SK-N-SH (cell line): Measurements from ENCODE around the gene POFUT2. TPM values are rescaled to one million over a fixed set of nuclear protein-coding genes. Genes with fewer than 3 reads are reported as not detected.
A peak's percentile ranks its signal among the peaks of the same experiment; 100 is the strongest.

Experiments used
- CTCF ChIA-PET: fragments of 300-600, 350-600 bp; formaldehyde crosslinking; extraction: SDS; loops from one replicate; lab custom pipeline; 2021; lab: Yijun Ruan, JAX
- POLR2A ChIA-PET: fragments of 350-600 bp; sonication (Branson Sonifier 250); formaldehyde crosslinking; extraction: SDS; loops from one replicate; lab custom pipeline; 2020; ENCODE audit warnings: antibody characterized with exemption, inconsistent platforms; lab: Yijun Ruan, JAX
- DNase-seq: peaks from one replicate; pipeline ENCODE4 v3.0.0; 2012
- H2AFZ ChIP-seq: fragments of 200-600 bp; sonication (generic); 2 replicates; pipeline ENCODE4 v1.8.1; 2016; ENCODE audit warnings: antibody characterized with exemption, mild to moderate bottlenecking, low read depth
- H3F3A ChIP-seq: fragments of 200-600 bp; sonication (generic); replicated peaks from 2 replicates; pipeline ENCODE3; 2016; ENCODE audit warnings: antibody characterized with exemption, mild to moderate bottlenecking; ENCODE audit not compliant: insufficient read depth
- H3K27ac ChIP-seq, 2 experiments: fragments of 200-500 bp in 1 of 2; fragments of 200-600 bp in 1 of 2; sonication (Bioruptor generic) in 1 of 2; sonication (generic), shearing (Covaris generic) in 1 of 2; 2 replicates each; pipeline versions ENCODE4 v1.5.1 to v1.6.1; 2014 to 2016; ENCODE audit warnings: low read depth in 2 of 2, inconsistent platforms in 1 of 2, low read length in 1 of 2, mild to moderate bottlenecking in 1 of 2, mixed read lengths in 1 of 2
- H3K27me3 ChIP-seq: fragments of 200-600 bp; sonication (generic), shearing (Covaris generic); 2 replicates; pipeline ENCODE4 v1.6.1; 2016; ENCODE audit warnings: mixed run types; ENCODE audit not compliant: insufficient read depth
- H3K36me3 ChIP-seq, 2 experiments: fragments of 200-500 bp in 1 of 2; fragments of 200-600 bp in 1 of 2; sonication (Bioruptor generic) in 1 of 2; sonication (generic) in 1 of 2; replicated peaks in 1 of 2; 2 replicates each; pipeline versions ENCODE3 to v1.5.1; 2014 to 2016; ENCODE audit warnings: low read length in 1 of 2, mild to moderate bottlenecking in 1 of 2; ENCODE audit not compliant: insufficient read depth in 2 of 2, control insufficient read depth in 1 of 2
- H3K4me1 ChIP-seq, 2 experiments: fragments of 200-500 bp in 1 of 2; fragments of 200-600 bp in 1 of 2; sonication (Bioruptor generic) in 1 of 2; sonication (generic), shearing (Covaris generic) in 1 of 2; 2 replicates each; pipeline versions ENCODE4 v1.5.1 to v1.6.1; 2014 to 2016; ENCODE audit warnings: low read depth in 1 of 2, low read length in 1 of 2, mixed run types in 1 of 2; ENCODE audit not compliant: insufficient read depth in 2 of 2, control insufficient read depth in 1 of 2
- H3K4me2 ChIP-seq: fragments of 200-600 bp; sonication (generic), shearing (Covaris generic); 2 replicates; pipeline ENCODE4 v1.6.1; 2017; ENCODE audit warnings: mixed run types
- H3K4me3 ChIP-seq, 2 experiments: fragments of 200-500 bp in 1 of 2; fragments of 200-600 bp in 1 of 2; sonication (Bioruptor generic) in 1 of 2; sonication (generic), shearing (Covaris generic) in 1 of 2; 2 replicates each; pipeline versions ENCODE4 v1.5.1 to v1.8.1; 2014 to 2016; ENCODE audit warnings: low read depth in 2 of 2, inconsistent platforms in 1 of 2, low read length in 1 of 2, mild to moderate bottlenecking in 1 of 2, mixed read lengths in 1 of 2, moderate library complexity in 1 of 2
- H3K79me2 ChIP-seq: fragments of 200-600 bp; sonication (generic); 2 replicates; pipeline ENCODE4 v1.8.1; 2017; ENCODE audit warnings: mild to moderate bottlenecking; ENCODE audit not compliant: insufficient read depth
- H3K9ac ChIP-seq: fragments of 200-600 bp; sonication (generic); 2 replicates; pipeline ENCODE4 v1.6.1; 2017; ENCODE audit warnings: mixed run types
- H3K9me2 ChIP-seq: fragments of 200-600 bp; sonication (generic); 2 replicates; pipeline ENCODE4 v1.6.1; 2017; ENCODE audit warnings: mixed run types
- H3K9me3 ChIP-seq: fragments of 200-600 bp; sonication (generic); 2 replicates; pipeline ENCODE4 v1.6.1; 2017; ENCODE audit warnings: mixed run types, mild to moderate bottlenecking, moderate library complexity
- H4K20me1 ChIP-seq: fragments of 200-600 bp; sonication (generic); 2 replicates; pipeline ENCODE4 v1.6.1; 2017; ENCODE audit warnings: mild to moderate bottlenecking, mixed run types; ENCODE audit not compliant: insufficient read depth
- CHD2 ChIP-seq: fragments of 150-350 bp; IDR thresholded peaks from 2 replicates; pipeline ENCODE4 v1.6.1; 2018; ENCODE audit warnings: low read length; ENCODE audit not compliant: partially characterized antibody
- ELF1 ChIP-seq: IDR thresholded peaks from 2 replicates; pipeline ENCODE4 v1.4.0; 2012
- GABPA ChIP-seq: IDR thresholded peaks from 2 replicates; pipeline ENCODE4 v1.4.0; 2012; ENCODE audit warnings: low read depth, mild to moderate bottlenecking
- GATA2 ChIP-seq: sonication (generic); formaldehyde crosslinking; IDR thresholded peaks from 2 replicates; pipeline ENCODE4 v1.5.0; 2020; ENCODE audit warnings: mild to moderate bottlenecking, missing genetic modification reagents
- MXI1 ChIP-seq: IDR thresholded peaks from 2 replicates; pipeline ENCODE4 v1.6.1; 2012; ENCODE audit warnings: mild to moderate bottlenecking, low read depth, low read length, improper control_type of control experiment
- NRF1 ChIP-seq: IDR thresholded peaks from 2 replicates; pipeline ENCODE4 v1.6.1; 2012; ENCODE audit warnings: low read depth, mild to moderate bottlenecking, low read length
- RAD21 ChIP-seq: IDR thresholded peaks from 2 replicates; pipeline ENCODE4 v1.6.1; 2012; ENCODE audit warnings: mild to moderate bottlenecking, low read length
- RXRA ChIP-seq: IDR thresholded peaks from 2 replicates; pipeline ENCODE4 v1.4.0; 2012; ENCODE audit warnings: low read depth, mild to moderate bottlenecking, borderline replicate concordance
- SIN3A ChIP-seq: IDR thresholded peaks from 2 replicates; pipeline ENCODE4 v1.6.1; 2012; ENCODE audit warnings: low read depth, mild to moderate bottlenecking, low read length, moderate library complexity, borderline replicate concordance
- TAF1 ChIP-seq: IDR thresholded peaks from 2 replicates; pipeline ENCODE4 v1.6.1; 2012; ENCODE audit warnings: low read depth, mild to moderate bottlenecking, low read length, moderate library complexity, borderline replicate concordance
- WGBS: methylation state at CpG from one replicate; pipeline ENCODE4 v1.1.6; 2017; ENCODE audit warnings: low lambda C conversion rate; 5-methylcytosine and 5-hydroxymethylcytosine counted together
- polyA plus RNA-seq, 3 experiments: library from polyadenylated mRNA; depleted of rRNA; stranded (reverse); fragments of >200 nt; gene quantifications; 2 replicates each; pipeline ENCODE4 v1.2.3, GENCODE V29; 2012
- TF ChIP-seq, protein P1 (sequence below): fragments of 150-350 bp; IDR thresholded peaks from 2 replicates; pipeline ENCODE4 v1.6.1; 2017; ENCODE audit warnings: antibody characterized with exemption, low read length, low read depth, borderline replicate concordance
- TF ChIP-seq, protein P2 (sequence below): IDR thresholded peaks from 2 replicates; pipeline ENCODE4 v1.6.1; 2012; ENCODE audit warnings: mild to moderate bottlenecking, low read depth, low read length, moderate library complexity

POFUT2 gene
- polyA plus RNA-seq, 1 of the 3 experiments (the other 2 are of a cell fraction), result 53.3 TPM

DNA sequence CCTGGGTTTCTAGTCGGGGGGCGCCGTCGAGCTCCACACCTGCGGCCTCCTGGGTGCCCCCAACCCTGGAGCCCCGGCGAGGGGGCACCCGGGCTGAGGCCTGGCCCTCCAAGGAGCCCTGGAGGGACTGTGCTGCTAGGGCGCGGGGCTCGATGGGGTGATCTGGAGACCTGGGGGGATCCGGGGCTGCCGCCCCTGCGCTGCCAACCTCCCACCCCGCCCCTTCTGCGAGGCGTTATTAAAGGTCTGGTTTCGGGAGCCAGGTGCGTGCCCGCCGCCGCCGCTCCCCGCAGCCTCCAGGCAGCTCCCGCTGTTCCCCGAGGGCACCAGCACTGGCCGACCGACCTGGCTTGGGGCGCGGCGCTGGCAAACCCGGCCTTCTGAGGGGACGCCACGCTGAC, 746 bp upstream of the POFUT2 start:
- no peaks in the 10 kb centered on the region for H3K9me3 ChIP-seq
- no peak overlapping the region for H2AFZ ChIP-seq
- whole genome bisulfite sequencing, result 64% methylated on average over 8 of the region's 34 CpGs
- H4K20me1 ChIP-seq, result peaks cover 34% of the 10 kb centered on the region
- no peaks in the 10 kb centered on the region for H3K27me3 ChIP-seq
- H3K9me2 ChIP-seq, result no peaks in the 10 kb centered on the region
- POLR2A ChIA-PET, result interaction anchor here (0.7 to 1.2 kb wide), 4 partner anchors 31 to 151 kb away, joined by 3 to 4 read pairs (median 4); no protein-coding TSS in a partner anchor
- peak overlapping the region; percentile 47 to 53; a peak in 2 of 4 replicates for H3K27ac ChIP-seq
- TF ChIP-seq RAD21, result no peak
- no peak for TF ChIP-seq NRF1
- TF ChIP-seq TAF1, result no peak
- no peak for TF ChIP-seq RXRA
- TF ChIP-seq, protein P1, sequence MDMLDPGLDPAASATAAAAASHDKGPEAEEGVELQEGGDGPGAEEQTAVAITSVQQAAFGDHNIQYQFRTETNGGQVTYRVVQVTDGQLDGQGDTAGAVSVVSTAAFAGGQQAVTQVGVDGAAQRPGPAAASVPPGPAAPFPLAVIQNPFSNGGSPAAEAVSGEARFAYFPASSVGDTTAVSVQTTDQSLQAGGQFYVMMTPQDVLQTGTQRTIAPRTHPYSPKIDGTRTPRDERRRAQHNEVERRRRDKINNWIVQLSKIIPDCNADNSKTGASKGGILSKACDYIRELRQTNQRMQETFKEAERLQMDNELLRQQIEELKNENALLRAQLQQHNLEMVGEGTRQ, result no peak
- TF ChIP-seq SIN3A, result no peak
- TF ChIP-seq GABPA, result no peak
- no peak for TF ChIP-seq CHD2
- H3K4me1 ChIP-seq, result peaks cover 0 to 34% of the 10 kb centered on the region in 2 experiments; a peak in 1 of 4 replicates
- peak overlapping the region; percentile 78 to 80 for H3K4me3 ChIP-seq
- peaks cover 44% of the 10 kb centered on the region for H3K79me2 ChIP-seq
- peaks cover 19 to 39% of the 10 kb centered on the region in 2 experiments for H3K36me3 ChIP-seq
- peak overlapping the region; percentile 95 for H3K4me2 ChIP-seq
- CTCF ChIA-PET, result interaction anchor here (0.9 to 15.7 kb wide), 6 partner anchors 21 to 532 kb away, joined by 3 to 271 read pairs (median 8); no protein-coding TSS in a partner anchor
- H3F3A ChIP-seq, result peaks cover 5% of the 10 kb centered on the region
- DNase-seq, result no peak
- H3K9ac ChIP-seq, result peak overlapping the region; percentile 84

DNA sequence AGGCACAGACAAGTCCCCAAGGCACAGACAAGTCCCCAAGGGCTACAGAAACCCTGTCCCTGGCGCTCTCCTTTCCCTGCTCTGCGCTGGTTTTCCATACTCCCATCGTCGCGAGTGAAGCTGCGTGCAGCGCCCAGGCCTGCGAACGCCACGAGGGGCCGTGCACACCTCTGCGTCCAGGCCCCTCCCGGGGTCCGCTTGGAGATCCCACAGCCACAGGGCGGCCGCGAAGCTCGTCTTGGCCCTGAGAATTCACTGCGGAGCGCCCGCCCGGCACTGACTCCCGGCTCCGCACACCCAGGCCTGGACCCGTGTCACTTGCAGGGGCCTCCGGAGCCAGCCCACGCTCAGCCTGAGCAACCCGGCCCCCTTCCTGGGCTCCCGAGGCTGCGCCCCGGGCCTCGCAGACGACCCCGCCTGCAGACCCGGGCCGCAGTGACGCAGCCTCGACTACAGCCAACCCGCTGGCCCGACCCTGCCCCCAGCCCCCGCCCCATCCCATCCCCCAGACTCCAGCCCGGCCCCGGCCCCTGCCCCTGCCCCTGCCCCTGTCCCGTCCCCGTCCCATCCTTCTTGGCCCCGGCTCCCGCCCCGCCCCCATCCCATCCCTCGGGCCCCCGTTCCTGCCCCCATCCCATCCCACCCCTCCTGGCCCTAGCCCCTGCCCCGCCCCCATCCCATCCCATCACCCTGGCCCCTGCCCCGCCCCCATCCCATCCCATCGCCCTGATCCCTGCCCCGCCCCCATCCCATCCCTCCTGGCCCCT, 841 bp downstream of the POFUT2 start:
- Histone ChIP-seq H3K9me2 (no peaks in the 10 kb centered on the region), H2AFZ (no peak overlapping the region), H3K4me1 (peaks cover 0 to 24% of the 10 kb centered on the region in 2 experiments; a peak in 1 of 4 replicates), H3K79me2 (peaks cover 52% of the 10 kb centered on the region), H3K9ac (peak overlapping the region; percentile 47), H3K9me3 (no peaks in the 10 kb centered on the region), H3F3A (peaks cover 5% of the 10 kb centered on the region), H3K36me3 (peaks cover 23 to 51% of the 10 kb centered on the region in 2 experiments), H3K4me2 (peak overlapping the region; percentile 83), H3K4me3 (peak overlapping the region; percentile 68 to 80), H3K27ac (peak overlapping the region in 1 of 2 experiments; percentile 28; a peak in 2 of 4 replicates), H3K27me3 (no peaks in the 10 kb centered on the region), H4K20me1 (peaks cover 46% of the 10 kb centered on the region)
- 16% methylated on average over 26 of the region's 54 CpGs for WGBS
- ChIA-PET POLR2A (no interaction called here), CTCF (interaction anchor here (0.8 to 15.7 kb wide), 3 partner anchors 75 to 153 kb away, joined by 3 to 271 read pairs (median 9); no protein-coding TSS in a partner anchor)
- DNase-seq, result peak; percentile 87
- TF ChIP-seq MXI1 (0 out of 2 replicates have a peak, but pooled peaks have one; percentile 25), ELF1 (no peak), GATA2 (no peak)
- TF ChIP-seq, protein P2, sequence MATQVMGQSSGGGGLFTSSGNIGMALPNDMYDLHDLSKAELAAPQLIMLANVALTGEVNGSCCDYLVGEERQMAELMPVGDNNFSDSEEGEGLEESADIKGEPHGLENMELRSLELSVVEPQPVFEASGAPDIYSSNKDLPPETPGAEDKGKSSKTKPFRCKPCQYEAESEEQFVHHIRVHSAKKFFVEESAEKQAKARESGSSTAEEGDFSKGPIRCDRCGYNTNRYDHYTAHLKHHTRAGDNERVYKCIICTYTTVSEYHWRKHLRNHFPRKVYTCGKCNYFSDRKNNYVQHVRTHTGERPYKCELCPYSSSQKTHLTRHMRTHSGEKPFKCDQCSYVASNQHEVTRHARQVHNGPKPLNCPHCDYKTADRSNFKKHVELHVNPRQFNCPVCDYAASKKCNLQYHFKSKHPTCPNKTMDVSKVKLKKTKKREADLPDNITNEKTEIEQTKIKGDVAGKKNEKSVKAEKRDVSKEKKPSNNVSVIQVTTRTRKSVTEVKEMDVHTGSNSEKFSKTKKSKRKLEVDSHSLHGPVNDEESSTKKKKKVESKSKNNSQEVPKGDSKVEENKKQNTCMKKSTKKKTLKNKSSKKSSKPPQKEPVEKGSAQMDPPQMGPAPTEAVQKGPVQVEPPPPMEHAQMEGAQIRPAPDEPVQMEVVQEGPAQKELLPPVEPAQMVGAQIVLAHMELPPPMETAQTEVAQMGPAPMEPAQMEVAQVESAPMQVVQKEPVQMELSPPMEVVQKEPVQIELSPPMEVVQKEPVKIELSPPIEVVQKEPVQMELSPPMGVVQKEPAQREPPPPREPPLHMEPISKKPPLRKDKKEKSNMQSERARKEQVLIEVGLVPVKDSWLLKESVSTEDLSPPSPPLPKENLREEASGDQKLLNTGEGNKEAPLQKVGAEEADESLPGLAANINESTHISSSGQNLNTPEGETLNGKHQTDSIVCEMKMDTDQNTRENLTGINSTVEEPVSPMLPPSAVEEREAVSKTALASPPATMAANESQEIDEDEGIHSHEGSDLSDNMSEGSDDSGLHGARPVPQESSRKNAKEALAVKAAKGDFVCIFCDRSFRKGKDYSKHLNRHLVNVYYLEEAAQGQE, result no peak
